Pancreas (tissue), 10 donors: ENCODE results near the gene SGK2. TPM values are rescaled to one million over a fixed set of nuclear protein-coding genes. Genes with fewer than 3 reads are reported as not detected.
"Not testable (repeated sequence)": the region's sequence is repeated elsewhere in the genome, so short reads cannot be mapped to it uniquely, and the experiment has no call there.

Source experiments
- ATAC-seq, 4 donors: fragments of 200-7000 bp; cut with Tn5 transposase; one replicate each; pipeline versions ENCODE4 v1.8.0 to v1.9.1; 2020; ENCODE audit warnings: mild to moderate bottlenecking in 4 of 4, moderate library complexity in 4 of 4
- DNase-seq, 6 donors: peaks; one replicate each; pipeline ENCODE4 v3.0.0-alpha.2; 2020
- FAIRE-seq: peaks from 2 replicates; lab custom pipeline; 2012; peaks lifted over from hg19 to GRCh38; lab: Jason Lieb, UNC
- H3K27ac ChIP-seq, 4 donors: fragments of 200-600 bp; sonication (generic); 1 replicate in 3 of 4; 2 replicates in 1 of 4; pipeline versions ENCODE4 v1.5.0 to v1.8.0; 2020
- H3K27me3 ChIP-seq, 4 donors: fragments of 200-600 bp; one replicate each; pipeline ENCODE4 v1.8.0; 2021
- H3K36me3 ChIP-seq, 3 donors: fragments of 200-600 bp; sonication (generic) in 1 of 3; one replicate each; pipeline versions ENCODE4 v1.5.0 to v1.8.0; 2020 to 2021
- H3K4me1 ChIP-seq, 3 donors: fragments of 200-600 bp; one replicate each; pipeline ENCODE4 v1.8.0; 2021
- H3K4me3 ChIP-seq, 4 donors: fragments of 200-600 bp; sonication (generic) in 2 of 4; one replicate each; pipeline versions ENCODE4 v1.5.0 to v1.8.0; 2020 to 2021
- H3K9me3 ChIP-seq, 4 donors: fragments of 200-600 bp; one replicate each; pipeline ENCODE4 v1.8.0; 2021
- WGBS, 2 donors: extraction: QIAGEN DNeasy Blood & Tissue Kit; methylation state at CpG; one replicate each; pipeline ENCODE4 v1.1.7; 2013; 5-methylcytosine and 5-hydroxymethylcytosine counted together
- intact Hi-C, 3 donors: fragments of 100-400 bp; cut with DNase I; formaldehyde crosslinking; loops; one replicate each; pipeline versions ENCODE4 v1.11.1 to v1.14.2; 2022
- polyA plus RNA-seq, 2 donors: library from polyadenylated mRNA; stranded (reverse); fragments of 200-250 nt; gene quantifications; one replicate each; pipeline ENCODE4 v1.2.3, GENCODE V29; 2013
- total RNA-seq, 6 donors: library from RNA; stranded (reverse); fragmentation: NEBNext Ultra II Directional in 4 of 6; extraction: Animal tissue kit (Norgen Biotek cat#: 25700) in 4 of 6; gene quantifications; one replicate each; pipeline versions ENCODE4 v1.2.1 to v1.2.4, GENCODE V29; 2021 to 2023
- TF ChIP-seq, protein P1 (sequence below), 4 donors: fragments of 200-600 bp; sonication (generic) in 3 of 4; IDR thresholded peaks; one replicate each; pipeline versions ENCODE4 v1.5.0 to v1.8.0; 2021; ENCODE audit warnings: antibody characterized with exemption in 4 of 4
- donor health status: healthy with polysubstance abuse.
- donor health status: DM: no; HTN: no; CAD: no; lungs with moderate emphysema.
- donor health status: DM: no; HTN: no; CAD: no.
- donor health status: control.
- donor health status: control.
- donor health status: Bipolar disorder and iron deficiency.
- donor health status: DM: yes; HTN: yes; CAD: no.
- donor health status: DM: no; HTN: no; CAD: no.
- donor health status: DM: no; HTN: no; CAD: no.
- donor health status: DM: yes; HTN: yes; CAD: no.

Gene SGK2
- total and polyA plus RNA-seq, 8 donors: 10.8 to 21.6 (median 14.7) TPM

DNA sequence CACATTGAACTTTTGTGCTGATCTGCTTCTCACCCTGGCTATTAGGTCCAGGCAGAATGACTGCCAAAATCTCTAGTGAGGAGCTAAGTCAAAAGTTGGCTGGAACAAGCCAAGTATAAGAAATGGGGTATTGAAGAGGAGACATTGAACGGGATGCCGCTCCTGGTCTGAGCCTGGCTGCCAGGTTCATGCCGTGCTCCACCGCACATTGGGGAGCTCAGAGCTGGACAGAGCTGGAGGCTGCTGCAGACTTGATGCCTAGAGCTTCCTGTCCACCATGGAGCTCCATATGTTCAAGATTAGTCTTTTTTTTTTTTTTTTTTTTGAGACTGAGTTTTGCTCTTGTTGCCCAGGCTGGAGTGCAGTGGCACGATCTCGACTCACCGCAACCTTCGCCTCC, 27.8 kb downstream of the SGK2 start:
- TF ChIP-seq, protein P1, sequence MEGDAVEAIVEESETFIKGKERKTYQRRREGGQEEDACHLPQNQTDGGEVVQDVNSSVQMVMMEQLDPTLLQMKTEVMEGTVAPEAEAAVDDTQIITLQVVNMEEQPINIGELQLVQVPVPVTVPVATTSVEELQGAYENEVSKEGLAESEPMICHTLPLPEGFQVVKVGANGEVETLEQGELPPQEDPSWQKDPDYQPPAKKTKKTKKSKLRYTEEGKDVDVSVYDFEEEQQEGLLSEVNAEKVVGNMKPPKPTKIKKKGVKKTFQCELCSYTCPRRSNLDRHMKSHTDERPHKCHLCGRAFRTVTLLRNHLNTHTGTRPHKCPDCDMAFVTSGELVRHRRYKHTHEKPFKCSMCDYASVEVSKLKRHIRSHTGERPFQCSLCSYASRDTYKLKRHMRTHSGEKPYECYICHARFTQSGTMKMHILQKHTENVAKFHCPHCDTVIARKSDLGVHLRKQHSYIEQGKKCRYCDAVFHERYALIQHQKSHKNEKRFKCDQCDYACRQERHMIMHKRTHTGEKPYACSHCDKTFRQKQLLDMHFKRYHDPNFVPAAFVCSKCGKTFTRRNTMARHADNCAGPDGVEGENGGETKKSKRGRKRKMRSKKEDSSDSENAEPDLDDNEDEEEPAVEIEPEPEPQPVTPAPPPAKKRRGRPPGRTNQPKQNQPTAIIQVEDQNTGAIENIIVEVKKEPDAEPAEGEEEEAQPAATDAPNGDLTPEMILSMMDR (IDR thresholded peaks at IDR 0.05): no peak
- WGBS, 2 donors: 81 to 89% methylated on average over 8 of the region's 8 CpGs
- no peaks in the 10 kb centered on the region for H3K27me3 ChIP-seq
- DNase-seq (no peak), ATAC-seq (no peak), FAIRE-seq (no peak)
- no peaks in the 10 kb centered on the region for H3K9me3 ChIP-seq
- intact Hi-C loops: no loop called here
- H3K27ac ChIP-seq: peak overlapping the region in 1 of 4 donors; percentile 4
- H3K4me1 ChIP-seq: peaks cover 7 to 17% (median 14%) of the 10 kb centered on the region in 3 donors
- H3K4me3 ChIP-seq: no peak overlapping the region
- H3K36me3 ChIP-seq: no peaks in the 10 kb centered on the region

DNA sequence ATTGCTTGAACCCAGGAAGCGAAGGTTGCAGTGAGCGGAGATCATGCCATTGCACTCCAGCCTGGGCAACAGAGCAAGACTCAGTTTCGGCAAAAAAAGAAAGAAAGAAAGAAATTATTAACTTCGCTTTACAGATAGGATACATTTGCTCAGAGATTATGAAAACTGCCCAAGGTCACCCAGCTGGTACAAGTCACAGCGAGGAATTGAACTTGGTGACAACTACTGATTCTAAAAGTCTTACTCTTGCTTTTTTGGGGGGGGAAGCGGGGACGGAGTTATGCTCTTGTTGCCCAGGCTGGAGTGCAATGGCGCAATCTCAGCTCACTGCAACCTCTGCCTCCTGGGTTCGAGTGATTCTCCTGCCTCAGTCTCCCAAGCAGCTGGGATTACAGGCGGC, 29.7 kb downstream of the SGK2 start:
- Histone ChIP-seq H3K4me1 (peaks cover 8 to 20% (median 11%) of the 10 kb centered on the region in 3 donors), H3K27ac (peak overlapping the region in 2 of 4 donors; percentile 37 to 63)
- WGBS, 2 donors: 38 to 44% methylated on average over 10 of the region's 10 CpGs
- H3K4me3 ChIP-seq, FAIRE-seq, intact Hi-C loops, H3K36me3 ChIP-seq, H3K9me3 ChIP-seq, H3K27me3 ChIP-seq: not testable (repeated sequence)
- peak in 3 of 6 donors; percentile 33 to 62 (median 44) for DNase-seq
- peak in 3 of 4 donors; percentile 2 to 25 (median 5) for ATAC-seq

DNA sequence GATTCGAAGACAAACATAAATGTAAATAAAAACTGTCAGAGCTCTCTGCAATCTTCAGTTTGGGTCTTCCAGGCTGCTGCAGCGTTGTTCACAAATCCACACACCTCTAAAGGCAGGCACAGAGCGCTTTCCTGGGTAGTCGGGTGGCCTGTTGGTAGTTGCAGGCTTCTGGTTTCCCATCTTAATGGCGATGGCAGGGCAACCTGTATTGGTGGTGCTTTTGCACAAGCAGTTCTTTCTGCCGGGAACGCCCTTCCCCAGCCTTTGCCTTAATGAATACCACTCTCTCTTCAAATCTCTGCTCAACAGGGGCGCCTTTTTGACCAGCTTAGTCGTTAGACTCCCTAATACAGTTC, 31.2 kb downstream of the SGK2 start:
- Histone ChIP-seq H3K27me3 (no peaks in the 10 kb centered on the region), H3K27ac (peak overlapping the region; percentile 75 to 93 (median 86)), H3K4me3 (peak overlapping the region; percentile 20 to 93 (median 66)), H3K9me3 (no peaks in the 10 kb centered on the region), H3K4me1 (peaks cover 5 to 20% (median 7%) of the 10 kb centered on the region in 3 donors), H3K36me3 (no peaks in the 10 kb centered on the region)
- TF ChIP-seq, protein P1 (IDR thresholded peaks at IDR 0.05): no peak
- WGBS, 2 donors: 15 to 18% methylated on average over 9 of the region's 9 CpGs
- FAIRE-seq (no peak), ATAC-seq (peak; percentile 2 to 33 (median 19)), DNase-seq (peak in 3 of 6 donors; percentile 24 to 32 (median 31))
- intact Hi-C loops: no loop called here

DNA sequence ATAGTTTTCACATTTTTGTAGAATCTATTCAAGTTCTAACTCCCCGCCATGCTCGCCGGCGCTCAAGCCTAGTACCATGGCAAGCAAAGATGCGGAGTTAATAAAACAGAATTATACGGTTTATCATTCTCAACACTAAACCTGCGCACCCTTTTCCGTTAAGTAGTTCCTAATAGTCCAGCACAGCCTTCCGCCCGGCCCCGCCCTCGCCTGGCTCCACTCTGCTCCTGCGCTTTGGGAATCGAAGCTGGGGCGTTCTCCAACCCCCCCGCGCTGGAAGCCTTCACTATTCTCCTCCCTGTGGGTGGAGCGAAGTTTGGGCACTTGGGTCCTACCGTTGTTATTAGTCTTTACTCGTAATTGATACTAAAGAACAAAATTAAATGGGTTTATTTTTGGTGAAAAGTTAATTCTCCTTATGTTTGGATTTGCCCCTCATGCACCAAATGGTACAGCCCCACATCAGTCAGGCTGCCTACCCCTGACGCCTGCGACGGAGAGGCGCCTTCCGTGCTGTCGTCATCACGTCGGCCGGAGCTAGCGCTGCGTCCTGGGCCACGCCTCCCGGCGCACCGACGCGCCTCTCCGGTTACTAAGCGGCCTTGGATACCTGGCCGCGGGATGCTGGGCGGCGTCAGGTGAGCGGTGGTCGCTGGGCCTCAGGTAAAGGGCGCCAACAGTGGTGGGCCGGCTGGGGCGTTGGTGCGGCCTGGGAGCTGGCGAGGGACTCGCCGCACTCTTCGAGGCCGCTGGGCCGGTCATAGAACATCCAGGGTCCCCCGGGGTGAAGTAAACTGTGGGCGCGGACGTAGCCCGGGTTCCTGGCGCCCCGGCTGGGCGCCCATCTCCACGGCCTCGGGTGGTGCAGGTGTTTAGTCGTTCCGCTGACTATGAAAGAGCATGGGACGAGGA, 31.8 kb downstream of the SGK2 start, which contains the start of gene IFT52:
Gene IFT52 (plus strand): TSS at position 546 of the 912 bp plus-strand sequence. CDS start 3,762 bp downstream, outside the sequence.
- TF ChIP-seq, protein P1 (IDR thresholded peaks at IDR 0.05): no peak
- Histone ChIP-seq H3K4me3 (peak within 1 kb of the TSS; percentile 58 to 93 (median 66)), H3K27ac (peak within 1 kb of the TSS; percentile 75 to 93 (median 86)), H3K4me1 (peaks cover 5 to 20% (median 7%) of the 10 kb centered on the region in 3 donors), H3K9me3 (no peaks in the 10 kb centered on the region), H3K36me3 (peaks cover 0 to 5% (median 0%) of the 10 kb centered on the region in 3 donors), H3K27me3 (no peaks in the 10 kb centered on the region)
- 0% methylated on average over 67 to 68 of the region's 68 CpGs for WGBS, 2 donors
- DNase-seq (peak; percentile 92 to 97 (median 92)), ATAC-seq (peak; percentile 95 to 98 (median 96)), FAIRE-seq (peak; percentile 59)
- intact Hi-C loops: no loop called here

DNA sequence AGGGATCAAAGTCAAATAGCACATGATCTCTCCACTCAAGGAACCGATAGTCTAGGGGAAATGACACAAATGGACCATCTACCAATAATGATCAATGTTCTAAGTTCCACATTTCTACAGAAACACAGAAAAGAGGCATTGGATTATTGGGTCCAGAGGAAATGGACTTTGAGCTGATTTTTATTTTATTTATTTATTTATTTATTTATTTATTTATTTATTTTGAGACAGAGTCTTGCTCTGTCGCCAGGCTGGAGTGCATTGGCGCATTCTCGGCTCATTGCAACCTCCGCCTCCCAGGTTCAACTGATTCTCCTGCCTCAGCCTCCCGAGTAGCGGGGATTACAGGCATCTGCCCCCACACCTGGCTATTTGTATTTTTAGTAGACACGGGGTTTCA, 43.1 kb downstream of the SGK2 start:
- H3K27ac ChIP-seq, intact Hi-C loops, H3K4me3 ChIP-seq, H3K9me3 ChIP-seq, H3K27me3 ChIP-seq, ATAC-seq, FAIRE-seq, DNase-seq, H3K4me1 ChIP-seq: not testable (repeated sequence)
- 88 to 93% methylated on average over 8 of the region's 8 CpGs for WGBS, 2 donors
- peaks cover 0 to 35% (median 0%) of the 10 kb centered on the region in 3 donors for H3K36me3 ChIP-seq
